Erythroblast (primary cell): ENCODE measurements around the gene RELB.

Experiments
- DNase-seq, 2 experiments: peaks; one replicate each; lab custom pipeline; 2025; lab: John Stamatoyannopoulos, UW
- GATA1 ChIP-seq: IDR thresholded peaks from 2 replicates; pipeline ENCODE4 v1.6.1; 2011; ENCODE audit warnings: low read depth, mild to moderate bottlenecking, control low read depth, low read length, moderate library complexity
- POLR2A ChIP-seq: IDR thresholded peaks from 2 replicates; pipeline ENCODE4 v1.6.1; 2011; ENCODE audit warnings: mild to moderate bottlenecking, low read length

The RELB gene

GRCh38 chr19:45079911-45080370 is 78.7 kb downstream of the RELB start:
- TF ChIP-seq GATA1 = no peak
- TF ChIP-seq POLR2A = no peak
- peak; percentile 65 to 83 for DNase-seq

- no peak for TF ChIP-seq GATA1
- TF ChIP-seq POLR2A = no peak
- DNase-seq = no peak
Observed at GRCh38 chr19:45082170-45082569, 80.9 kb downstream of the RELB start.

DNA sequence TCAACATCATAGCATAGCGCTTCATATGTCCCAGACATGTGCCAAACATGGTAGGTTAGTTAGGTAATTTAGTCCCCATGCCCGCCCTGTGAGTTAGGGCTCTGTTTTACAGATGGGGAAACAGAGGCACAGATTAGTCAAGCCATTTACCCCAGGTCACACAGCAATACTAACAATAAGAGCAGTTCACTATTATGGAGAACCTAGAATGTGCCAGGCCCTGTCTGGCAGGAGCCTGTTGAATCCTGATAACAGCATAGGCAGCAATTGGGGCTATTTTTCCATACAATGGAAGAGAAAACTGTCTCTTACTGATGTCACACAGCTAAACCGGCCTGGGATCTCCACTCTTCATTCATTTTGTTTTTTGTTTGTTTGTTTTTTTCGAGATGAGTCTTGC is 85.2 kb downstream of the RELB start:
- no peak for TF ChIP-seq POLR2A
- peak in 1 of 2 experiments; percentile 16 for DNase-seq

DNA sequence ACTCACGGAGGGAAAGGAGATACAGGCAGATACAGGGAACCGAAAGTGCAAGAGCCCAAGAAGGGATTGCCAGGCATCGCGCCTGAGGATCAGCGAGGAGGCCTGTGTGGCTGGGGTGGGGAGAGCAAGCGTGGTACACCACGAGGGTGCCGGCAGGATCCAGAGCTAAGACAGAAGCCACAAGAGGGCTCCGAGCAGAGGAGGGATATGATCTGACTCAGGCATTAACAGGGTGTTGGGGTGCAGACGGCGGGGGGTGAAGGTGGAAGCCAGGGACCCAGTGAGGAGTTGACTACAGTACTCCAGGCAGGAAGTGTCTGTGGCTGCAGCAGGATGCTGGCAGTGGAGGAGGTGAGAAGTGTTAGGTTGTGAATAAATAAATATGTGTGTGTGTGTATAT is 86.3 kb downstream of the RELB start:
- DNase-seq = no peak
- no peak for TF ChIP-seq POLR2A
- no peak for TF ChIP-seq GATA1
